HG03521 (cell line): Measurements from ENCODE around the gene CAMK2B.
"Not testable (repeated sequence)": the region's sequence is repeated elsewhere in the genome, so short reads cannot be mapped to it uniquely, and the experiment has no call there.

Experiments
- ATAC-seq: cut with Tn5 transposase; IDR thresholded peaks from one replicate; pipeline ENCODE4 v1.9.1; 2021; ENCODE audit warnings: mild to moderate bottlenecking, moderate library complexity; ENCODE audit not compliant: unreplicated experiment

The CAMK2B gene

DNA sequence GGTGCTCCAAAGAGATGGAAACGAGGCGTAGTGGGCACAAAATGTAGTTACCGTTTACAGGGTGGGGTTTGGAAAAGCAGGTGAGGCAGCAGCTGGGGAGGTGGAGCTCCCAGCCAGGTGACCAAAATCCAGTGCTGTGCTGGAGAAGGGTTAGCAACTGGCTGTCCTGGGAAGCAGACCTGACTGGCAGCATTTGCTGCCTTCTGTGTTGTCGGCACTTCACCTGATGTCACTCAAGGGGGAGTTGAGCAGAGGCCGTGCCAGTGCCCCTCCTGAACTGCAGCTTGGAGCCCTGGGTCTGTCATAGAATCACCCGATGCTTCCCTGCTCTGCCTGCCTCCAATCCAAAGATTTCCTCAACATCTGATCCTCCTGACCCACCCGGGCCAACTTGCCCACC lies 148.9 kb downstream of the CAMK2B start:
- ATAC-seq = no peak

DNA sequence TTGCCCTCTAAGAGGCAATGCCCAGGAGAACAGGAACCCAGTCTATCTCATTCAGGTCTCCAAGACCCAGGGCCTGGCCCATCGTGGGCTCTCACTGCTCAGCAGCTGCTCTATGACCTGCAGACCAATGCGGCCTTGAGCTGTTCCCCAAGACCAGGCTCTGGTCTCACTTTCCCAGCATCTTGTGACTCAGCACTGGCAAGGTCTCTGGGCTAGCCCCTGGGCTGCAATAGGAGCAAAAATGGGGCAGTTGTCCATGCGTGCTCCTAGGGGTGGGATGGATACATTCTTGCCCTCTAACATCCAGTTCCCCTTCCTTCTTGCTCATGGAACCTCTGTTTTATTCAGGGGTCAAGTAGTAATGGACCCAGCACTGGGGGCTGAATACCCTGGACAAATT lies 149.7 kb downstream of the CAMK2B start:
- no peak for ATAC-seq

DNA sequence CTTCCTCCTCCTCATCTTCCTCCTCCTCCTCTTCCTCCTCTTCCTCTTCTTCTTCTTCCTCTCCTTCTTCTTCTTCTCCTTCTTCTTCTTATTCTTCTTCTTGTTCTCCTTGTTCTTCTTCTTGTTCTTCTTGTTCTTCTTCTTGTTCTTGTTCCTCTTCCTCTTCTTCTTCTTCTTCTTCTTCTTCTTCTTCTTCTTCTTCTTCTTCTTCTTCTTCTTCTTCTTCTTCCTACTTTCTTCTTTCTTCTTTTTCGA lies 150.8 kb downstream of the CAMK2B start:
- ATAC-seq = not testable (repeated sequence)

DNA sequence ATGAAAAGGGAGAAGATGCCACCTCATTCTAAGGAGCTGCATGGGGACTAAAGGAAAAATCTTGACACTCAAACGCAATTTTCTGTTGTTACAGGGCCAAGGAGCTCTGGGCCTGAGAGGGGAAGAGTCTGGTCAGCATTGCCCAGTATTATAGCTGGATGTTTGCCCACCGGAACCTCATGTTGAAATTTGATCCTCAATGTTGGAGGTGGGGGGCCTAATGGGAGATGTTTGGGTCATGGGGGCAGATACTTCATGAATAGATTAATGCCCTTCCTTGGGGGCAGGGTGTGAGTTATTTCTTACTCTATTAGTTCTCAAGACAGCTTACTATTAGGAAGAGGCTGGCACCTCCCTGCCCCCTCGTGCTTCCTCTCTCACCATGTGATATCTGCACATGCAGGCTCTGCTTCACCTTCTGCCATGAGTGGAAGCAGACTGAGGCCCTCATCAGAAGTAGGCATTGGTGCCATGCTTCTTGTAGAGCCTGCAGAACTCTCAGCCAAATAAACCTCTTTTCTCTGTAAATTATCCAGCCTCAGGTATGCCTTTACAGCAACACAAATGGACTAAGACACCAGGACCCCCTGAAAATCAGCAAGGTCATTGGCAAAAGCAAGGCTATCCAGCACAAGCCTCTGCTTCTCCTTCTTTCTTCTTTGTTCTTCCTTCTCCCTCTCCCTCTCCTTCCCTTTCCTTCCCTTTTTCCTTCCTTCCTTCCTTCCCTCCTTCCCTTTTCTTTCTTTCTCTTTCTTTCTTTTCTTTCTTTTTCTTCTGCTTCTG lies 151.3 kb downstream of the CAMK2B start:
- ATAC-seq = no peak

DNA sequence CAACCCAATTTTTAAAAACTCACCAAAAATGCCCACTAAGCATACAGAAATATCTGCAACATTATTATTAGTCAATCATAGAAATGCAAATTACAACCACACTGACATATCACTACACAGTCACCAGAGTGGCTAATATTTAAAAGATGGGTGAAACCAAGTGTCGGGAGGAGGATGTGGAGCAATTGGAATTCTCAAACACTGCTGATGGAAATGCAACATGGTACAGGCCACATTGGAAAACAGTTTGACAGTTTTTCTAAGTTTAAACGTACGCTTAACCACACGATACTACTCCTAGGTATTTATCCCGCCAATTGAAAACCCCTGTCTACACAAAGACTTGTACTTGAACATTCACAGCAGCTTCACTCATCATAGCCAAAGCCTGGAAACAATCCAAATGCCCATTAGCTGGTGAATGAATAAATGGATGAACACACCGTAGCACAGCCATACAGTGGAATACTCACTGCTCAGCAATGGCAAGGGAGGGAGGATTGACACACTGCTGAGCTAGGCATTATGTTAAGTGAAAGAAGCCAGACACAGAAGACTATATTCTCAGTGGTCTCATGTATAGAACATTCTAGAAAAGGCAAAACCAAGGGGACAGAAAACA lies 152.5 kb downstream of the CAMK2B start:
- no peak for ATAC-seq

DNA sequence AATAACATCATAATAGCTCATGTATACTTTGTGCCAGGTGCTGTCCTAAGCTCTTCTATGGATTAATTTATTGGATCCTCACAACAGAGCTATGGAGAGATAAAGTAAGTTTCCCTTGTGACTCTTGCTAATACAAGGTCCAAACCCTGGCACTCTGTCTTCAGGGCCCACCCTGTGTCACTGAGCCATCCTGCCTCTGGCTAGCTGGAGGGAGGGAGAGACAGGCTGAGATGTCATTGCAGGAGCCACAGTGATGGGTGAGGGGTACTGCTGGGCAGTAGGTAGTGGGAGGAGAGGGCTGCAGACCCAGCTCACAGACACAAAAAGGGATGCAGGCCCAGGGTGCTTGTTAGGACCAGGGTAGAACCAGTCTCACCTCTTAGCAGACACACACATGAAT lies 153.0 kb downstream of the CAMK2B start:
- ATAC-seq = no peak

DNA sequence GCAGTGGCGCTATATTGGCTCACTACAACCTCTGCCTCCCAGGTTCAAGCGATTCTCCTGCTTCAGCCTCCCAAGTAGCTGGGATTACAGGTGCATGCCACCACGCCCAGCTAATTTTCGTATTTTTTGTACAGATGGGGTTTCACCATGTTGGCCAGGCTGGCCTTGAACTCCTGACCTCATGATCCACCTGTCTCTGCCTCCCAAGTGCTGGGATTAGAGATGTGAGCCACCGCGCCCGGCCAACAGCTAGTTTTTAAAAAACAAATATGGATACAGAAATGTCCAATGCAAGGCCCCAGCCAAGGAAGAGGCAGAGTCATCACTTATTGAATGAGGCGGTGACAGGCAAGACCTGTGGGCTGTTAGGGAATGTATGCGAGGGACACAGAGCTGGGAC lies 153.5 kb downstream of the CAMK2B start:
- ATAC-seq = not testable (repeated sequence)

DNA sequence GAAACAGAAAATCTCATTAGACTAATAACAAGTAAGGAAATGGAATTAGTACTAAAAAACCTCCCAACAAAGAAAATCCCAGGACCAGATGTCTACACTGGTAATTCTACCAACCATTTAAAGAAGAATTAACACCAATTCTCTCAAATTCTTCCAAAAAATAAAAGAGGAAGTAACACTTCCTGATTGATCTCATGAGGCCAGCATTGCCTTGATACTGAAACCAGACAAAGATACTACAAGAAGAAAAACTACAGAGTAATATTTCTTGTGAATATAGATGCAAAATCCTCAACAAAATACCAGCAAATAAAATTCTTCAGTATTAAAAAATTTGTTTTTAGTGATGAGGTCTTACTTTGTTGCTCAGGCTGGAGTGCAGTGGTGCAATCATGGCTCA lies 157.5 kb downstream of the CAMK2B start:
- ATAC-seq = no peak
